PFSK-1 (cell line): ENCODE data around the gene HIVEP2.

Experiments
- FOXP2 ChIP-seq: optimal IDR thresholded peaks from 2 replicates; pipeline ENCODE3; 2011; ENCODE audit warnings: borderline replicate concordance, control low read depth, inconsistent platforms; ENCODE audit not compliant: insufficient read depth; ENCODE audit errors: extremely low read length, extremely low read depth
- POLR2AphosphoS5 ChIP-seq: IDR thresholded peaks from 2 replicates; pipeline ENCODE4 v1.6.1; 2012; ENCODE audit warnings: low read depth, mild to moderate bottlenecking, control low read depth, low read length, moderate library complexity
- REST ChIP-seq, 2 experiments: IDR thresholded peaks; 2 replicates each; pipeline versions ENCODE4 v1.6.1 to v1.8.0; 2011 to 2012; ENCODE audit warnings: low read depth in 2 of 2, low read length in 2 of 2, control low read depth in 1 of 2, inconsistent platforms in 1 of 2, mild to moderate bottlenecking in 1 of 2, moderate library complexity in 1 of 2; ENCODE audit not compliant: insufficient read depth in 1 of 2
- SIN3A ChIP-seq: IDR thresholded peaks from 2 replicates; pipeline ENCODE4 v1.6.1; 2012; ENCODE audit warnings: mild to moderate bottlenecking, low read length, moderate library complexity, borderline replicate concordance; ENCODE audit not compliant: insufficient read depth
- TAF1 ChIP-seq: IDR thresholded peaks from 2 replicates; pipeline ENCODE4 v1.6.1; 2012; ENCODE audit warnings: low read length, control low read depth, borderline replicate concordance; ENCODE audit not compliant: insufficient read depth

GRCh38 chr6:142953373-142954273 lies 8.6 kb upstream of the HIVEP2 start:
- no peak for TF ChIP-seq POLR2AphosphoS5
- TF ChIP-seq TAF1, result no peak
- no peak for TF ChIP-seq SIN3A
- no peak for TF ChIP-seq REST (IDR thresholded peaks at IDR 0.05; ENCODE audit: insufficient read depth in 1 of 2, low read depth in 2 of 2, low read length in 2 of 2)
- no peak for TF ChIP-seq FOXP2
